C4-2B (cell line): ENCODE data around the gene RORB.

Experiments
- CTCF ChIP-seq: fragments of 450-650 bp; conservative IDR thresholded peaks from 2 replicates; pipeline ENCODE4 v1.5.1; 2017; ENCODE audit warnings: mild to moderate bottlenecking
- ZFX ChIP-seq: fragments of 450-650 bp; IDR thresholded peaks from 2 replicates; pipeline ENCODE4 v1.6.1; 2017

- no peak for TF ChIP-seq CTCF
- no peak for TF ChIP-seq ZFX
Observed at GRCh38 chr9:74527718-74528117, 30.6 kb downstream of the RORB start.
